GM19397 (cell line): ENCODE data around the gene YIF1B.

Source experiments
- ATAC-seq: cut with Tn5 transposase; IDR thresholded peaks from one replicate; pipeline ENCODE4 v1.9.1; 2021; ENCODE audit warnings: mild to moderate bottlenecking, moderate library complexity; ENCODE audit not compliant: unreplicated experiment

Gene YIF1B

GRCh38 chr19:38306236-38306635 is 9.5 kb downstream of the YIF1B start:
- no peak for ATAC-seq

GRCh38 chr19:38304866-38305429 is 10.8 kb downstream of the YIF1B start:
- ATAC-seq = no peak

- no peak for ATAC-seq
These were observed 11.3 kb downstream of the YIF1B start for GRCh38 chr19:38304352-38304865.

- no peak for ATAC-seq
These were observed 12.0 kb downstream of the YIF1B start, which contains the start of gene C19orf33 for GRCh38 chr19:38303517-38304351. TSS of gene C19orf33 (plus strand) at chr19:38304251. CDS start at chr19:38304262, 11 bp downstream.

- ATAC-seq = no peak
These were observed 16.7 kb downstream of the YIF1B start for GRCh38 chr19:38298821-38299680.

- ATAC-seq = no peak
These were observed 21.7 kb downstream of the YIF1B start for GRCh38 chr19:38294090-38294489.

- no peak for ATAC-seq
These were observed 22.5 kb downstream of the YIF1B start for GRCh38 chr19:38293281-38293680.

GRCh38 chr19:38291855-38292254 is 23.9 kb downstream of the YIF1B start:
- ATAC-seq = no peak

- no peak for ATAC-seq
These were observed 25.1 kb downstream of the YIF1B start for GRCh38 chr19:38290631-38291147.

- no peak for ATAC-seq
These were observed 25.8 kb downstream of the YIF1B start for GRCh38 chr19:38289955-38290354.

- ATAC-seq = no peak
These were observed 27.5 kb downstream of the YIF1B start for GRCh38 chr19:38288123-38288855.

GRCh38 chr19:38287604-38288003 is 28.1 kb downstream of the YIF1B start:
- ATAC-seq = no peak

GRCh38 chr19:38285567-38285966 is 30.2 kb downstream of the YIF1B start:
- no peak for ATAC-seq

GRCh38 chr19:38284422-38284821 is 31.3 kb downstream of the YIF1B start:
- ATAC-seq = no peak

GRCh38 chr19:38283271-38283670 is 32.5 kb downstream of the YIF1B start:
- no peak for ATAC-seq

- ATAC-seq = no peak
These were observed 33.8 kb downstream of the YIF1B start for GRCh38 chr19:38281811-38282566.

- ATAC-seq = no peak
These were observed 35.5 kb downstream of the YIF1B start for GRCh38 chr19:38280030-38280921.

GRCh38 chr19:38278751-38279150 is 37.0 kb downstream of the YIF1B start:
- ATAC-seq = no peak
